HG03045 (cell line): ENCODE data around the gene ISL2.
"Not testable (repeated sequence)": the region's sequence is repeated elsewhere in the genome, so short reads cannot be mapped to it uniquely, and the experiment has no call there.

Experiments
- ATAC-seq: cut with Tn5 transposase; IDR thresholded peaks from one replicate; pipeline ENCODE4 v1.9.1; 2021; ENCODE audit warnings: mild to moderate bottlenecking, moderate library complexity; ENCODE audit not compliant: unreplicated experiment

ISL2 gene

DNA sequence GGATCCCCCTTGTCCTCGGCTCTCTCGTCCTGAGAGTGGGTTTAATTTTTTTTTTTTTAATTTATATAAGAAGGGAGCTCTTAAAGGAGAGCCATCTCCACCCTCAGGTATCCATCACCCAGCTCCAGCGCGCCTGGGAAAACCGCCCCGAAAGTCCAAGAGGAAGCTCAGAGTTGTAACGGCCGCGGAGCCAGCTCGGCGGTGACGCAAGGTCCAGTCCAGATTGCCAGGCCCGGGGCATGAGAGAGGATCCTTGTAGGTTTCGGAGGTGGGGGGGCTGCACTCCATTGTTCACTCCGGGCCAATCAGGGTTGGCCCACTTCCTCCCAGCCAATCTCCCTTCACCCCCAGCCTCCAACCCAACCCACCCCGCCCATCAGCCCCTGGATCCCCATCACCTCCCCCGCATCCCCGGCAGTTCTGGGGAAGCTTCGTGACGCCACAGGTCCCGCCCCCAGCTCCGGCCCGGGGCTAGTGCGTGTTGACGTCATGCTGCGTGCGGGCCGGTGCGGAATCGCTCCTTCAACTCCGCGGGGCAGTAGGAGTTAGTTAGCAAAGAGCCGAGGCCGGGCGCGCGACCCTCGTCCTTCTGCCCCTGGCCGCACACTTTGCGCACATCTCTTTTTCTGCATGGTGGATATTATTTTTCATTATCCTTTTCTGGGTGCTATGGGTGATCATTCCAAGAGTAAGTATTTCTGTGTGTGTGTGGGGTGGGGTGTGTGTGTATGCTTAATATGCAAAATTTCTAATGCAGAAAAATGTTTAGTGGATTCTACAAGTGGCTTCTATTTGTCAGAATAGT lies at the start of gene ISL2:
TSS of gene ISL2 (plus strand) at position 520 of the 805 bp plus-strand sequence. CDS start at position 631, 111 bp downstream.
- ATAC-seq: peak; percentile 51

DNA sequence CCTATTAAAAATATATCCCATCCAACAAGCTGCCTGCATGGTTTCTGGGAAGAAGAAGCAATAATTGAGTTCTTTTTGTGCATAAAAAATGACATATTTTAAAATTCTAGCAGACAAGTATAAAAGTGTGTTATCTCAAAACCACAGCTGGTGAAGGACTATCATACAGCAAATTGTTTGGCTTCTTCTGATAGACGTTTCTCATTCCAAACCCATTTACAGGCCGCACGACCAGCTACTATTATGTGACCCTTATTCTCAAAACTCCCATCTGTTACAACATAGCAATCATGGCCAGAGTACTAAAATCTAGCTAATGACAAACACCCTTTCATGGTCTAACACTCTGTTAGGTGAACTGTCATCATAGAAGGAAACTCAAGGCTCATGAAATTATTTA lies 47.0 kb upstream of the ISL2 start:
- no peak for ATAC-seq

DNA sequence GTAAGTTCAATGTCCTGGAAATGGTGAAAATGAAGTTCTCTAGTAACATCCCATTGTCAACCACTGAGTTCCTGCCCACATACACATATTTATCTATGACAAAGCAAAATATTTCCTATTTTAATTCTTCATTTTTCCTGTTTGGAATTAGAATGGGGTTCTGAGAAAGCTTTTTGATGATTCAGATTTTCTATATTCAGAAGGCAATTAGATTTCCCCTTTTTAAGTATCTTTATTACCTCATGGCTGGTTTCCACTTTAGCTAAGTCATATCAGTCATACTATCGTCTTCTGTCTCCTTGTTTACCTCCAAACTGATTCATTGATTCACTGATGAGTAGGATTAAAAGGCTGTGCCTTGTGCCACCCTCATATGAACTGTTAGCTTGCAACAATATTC lies 43.2 kb upstream of the ISL2 start:
- no peak for ATAC-seq

DNA sequence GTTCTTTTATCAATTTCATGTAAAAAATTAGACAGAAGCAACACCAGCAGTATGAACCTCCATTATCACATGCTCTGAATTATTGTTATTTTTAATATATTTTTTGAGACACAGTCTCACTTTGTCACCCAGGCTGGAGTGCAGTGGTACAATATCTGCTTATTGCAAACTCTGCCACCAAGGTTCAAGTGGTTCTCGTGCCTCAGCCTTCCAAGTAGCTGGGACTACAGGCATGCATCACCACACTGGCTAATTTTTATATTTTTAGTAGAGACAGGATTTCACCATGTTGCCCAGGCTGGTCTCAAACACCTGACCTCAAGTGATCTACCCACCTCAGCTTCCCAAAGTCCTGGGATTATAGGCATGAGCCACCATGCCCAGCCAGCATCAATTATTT lies 42.1 kb upstream of the ISL2 start:
- not testable (repeated sequence) for ATAC-seq

DNA sequence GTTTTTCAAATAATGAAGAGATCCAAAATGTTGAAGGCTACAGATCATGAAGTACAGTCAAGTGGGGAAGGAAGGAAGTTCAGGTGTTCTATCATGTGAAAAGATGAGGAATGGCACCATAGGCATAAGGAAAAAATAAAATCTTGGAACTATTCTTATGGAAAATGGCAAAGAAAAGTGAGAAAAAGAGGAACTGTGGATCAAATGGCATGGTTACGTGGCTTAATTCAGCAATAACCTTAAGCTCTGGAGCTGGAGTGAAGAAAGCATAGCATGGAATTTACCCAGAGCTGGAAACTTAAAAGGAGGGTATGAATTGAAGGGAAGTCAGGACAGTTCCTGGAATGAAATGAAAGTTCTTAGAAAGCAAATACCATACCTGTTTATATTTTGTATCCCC lies 39.7 kb upstream of the ISL2 start:
- no peak for ATAC-seq

DNA sequence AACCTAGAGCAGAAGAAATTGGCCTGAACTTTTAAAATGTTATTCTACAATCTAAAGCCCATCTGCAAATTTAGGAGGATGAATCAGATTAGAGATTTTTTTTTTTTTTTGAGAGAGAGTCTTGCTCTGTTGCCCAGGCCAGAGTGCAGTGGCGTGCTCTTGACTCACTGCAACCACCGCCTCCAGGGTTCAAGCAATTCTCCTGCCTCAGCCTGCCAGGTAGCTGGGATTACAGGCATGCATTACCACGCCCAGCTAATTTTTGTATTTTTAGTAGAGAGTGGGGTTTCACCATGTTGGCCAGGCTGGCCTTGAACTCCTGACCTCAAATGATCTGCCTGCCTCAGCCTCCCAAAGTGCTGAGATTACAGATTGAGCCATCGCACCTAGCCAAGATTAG lies 38.6 kb upstream of the ISL2 start:
- not testable (repeated sequence) for ATAC-seq

DNA sequence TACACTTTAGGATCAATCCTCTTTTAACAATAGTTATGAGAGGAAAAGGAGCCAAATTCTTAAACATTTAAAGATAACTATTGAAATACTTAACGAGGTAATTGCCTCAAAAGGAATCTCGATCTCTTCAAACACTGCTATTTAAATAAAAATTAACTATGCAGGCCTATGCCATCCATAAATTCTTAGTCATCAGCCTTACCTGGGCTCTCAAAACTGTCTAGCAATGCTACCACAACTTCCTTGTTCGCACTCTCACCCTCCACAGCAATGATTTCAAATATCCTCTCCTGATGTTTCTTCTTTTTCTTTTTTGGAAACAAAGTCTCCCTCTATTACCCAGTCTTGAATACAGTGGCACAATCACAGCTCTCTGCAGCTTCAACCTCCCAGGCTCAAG lies 37.6 kb upstream of the ISL2 start:
- ATAC-seq: no peak

DNA sequence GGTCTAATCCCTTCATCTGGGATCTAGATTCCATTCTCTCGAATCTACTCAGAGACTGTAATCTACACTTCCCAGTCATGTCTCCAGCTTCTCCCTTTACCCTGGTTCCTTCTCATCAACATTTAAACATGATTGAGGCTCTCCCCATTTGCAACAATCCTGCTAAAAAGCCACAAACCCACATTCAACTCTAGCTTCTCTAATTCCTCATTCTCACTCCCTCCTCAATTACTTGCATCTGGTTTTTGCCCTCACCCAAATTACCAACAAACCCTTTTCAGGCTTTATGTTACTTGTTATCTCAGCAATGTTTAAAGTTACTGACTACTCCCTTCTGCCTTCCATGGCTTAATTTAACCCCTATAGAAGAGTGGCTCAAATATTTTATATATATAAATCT lies 36.8 kb upstream of the ISL2 start:
- no peak for ATAC-seq

DNA sequence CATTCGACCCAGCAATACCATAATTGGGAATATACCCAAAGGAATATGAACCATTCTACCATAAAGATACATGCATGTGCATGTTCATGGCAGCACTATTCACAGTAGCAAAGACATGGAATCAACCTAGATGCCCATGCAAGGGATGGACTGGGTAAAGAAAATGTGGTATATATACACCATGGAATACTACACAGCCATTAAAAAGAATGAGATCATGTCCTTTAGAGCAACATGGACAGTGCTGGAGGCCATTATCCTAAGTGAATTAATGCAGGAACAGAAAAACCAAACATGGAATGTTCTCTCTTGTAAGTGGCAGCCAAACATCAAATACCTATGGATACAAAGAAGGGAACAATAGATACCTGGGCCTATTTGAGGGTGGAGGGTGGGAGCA lies 32.7 kb upstream of the ISL2 start:
- no peak for ATAC-seq

DNA sequence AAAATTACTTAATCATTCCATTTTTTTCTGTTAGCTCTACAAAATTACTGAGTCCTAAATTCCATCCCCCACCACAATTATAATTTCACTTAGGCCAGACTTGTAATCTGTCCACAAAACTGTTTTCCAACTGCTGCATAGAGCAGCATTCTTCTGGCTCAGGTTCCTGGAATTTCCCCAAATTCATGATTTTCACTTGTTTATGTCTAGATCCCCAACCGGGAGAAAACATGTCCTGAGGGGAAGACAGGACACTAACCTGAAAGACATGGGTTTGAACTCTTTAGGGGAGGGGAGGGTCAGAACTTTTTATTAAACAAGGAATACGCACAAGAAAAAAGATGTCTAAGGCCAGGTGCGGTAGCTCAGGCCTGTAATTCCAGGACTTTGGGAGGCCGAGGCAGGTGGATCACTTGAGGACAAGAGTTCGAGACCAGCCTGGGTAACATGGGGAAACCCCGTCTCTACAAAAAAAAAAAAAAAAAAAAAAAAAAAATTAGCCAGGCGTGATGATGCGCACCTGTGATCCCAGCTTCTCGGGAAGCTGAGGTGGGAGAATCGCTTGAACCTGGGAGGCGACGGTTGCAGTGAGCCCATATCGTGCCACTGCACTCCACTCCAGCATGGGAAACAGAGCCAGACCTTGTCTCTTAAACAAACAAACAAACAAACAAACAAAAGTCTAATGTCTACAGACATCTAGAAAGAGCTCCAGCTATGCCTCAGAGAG lies 26.8 kb upstream of the ISL2 start:
- ATAC-seq: no peak

DNA sequence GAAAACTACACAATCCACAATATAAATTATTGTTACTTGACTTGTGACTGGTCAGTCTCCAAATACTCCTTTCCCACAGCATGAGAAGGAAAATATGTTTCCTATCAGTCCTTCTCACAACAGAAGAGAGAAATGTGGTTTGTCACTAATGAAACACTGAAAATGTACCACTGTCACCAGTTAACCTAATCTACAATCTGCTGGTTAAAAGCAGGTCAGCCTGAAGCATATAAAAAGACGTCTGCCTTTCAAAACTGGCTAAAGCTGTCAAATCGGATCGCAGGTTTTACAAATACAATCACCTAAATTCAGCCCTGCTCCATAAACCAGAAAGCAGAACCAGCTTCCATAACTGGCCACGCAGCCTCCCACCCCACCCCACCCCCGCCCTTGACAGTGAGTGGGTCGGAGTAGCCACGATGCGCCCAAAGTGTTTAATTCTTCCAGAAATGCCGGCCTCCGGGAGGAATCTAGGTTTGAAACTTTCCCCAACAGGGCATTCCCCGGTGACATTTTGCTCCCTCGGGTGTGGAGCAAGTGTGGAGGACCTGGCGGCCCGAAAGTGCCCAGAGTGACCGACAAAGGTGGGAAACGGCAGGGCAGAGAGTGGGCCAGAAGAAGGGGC lies 26.0 kb upstream of the ISL2 start:
- peak; percentile 6 for ATAC-seq

DNA sequence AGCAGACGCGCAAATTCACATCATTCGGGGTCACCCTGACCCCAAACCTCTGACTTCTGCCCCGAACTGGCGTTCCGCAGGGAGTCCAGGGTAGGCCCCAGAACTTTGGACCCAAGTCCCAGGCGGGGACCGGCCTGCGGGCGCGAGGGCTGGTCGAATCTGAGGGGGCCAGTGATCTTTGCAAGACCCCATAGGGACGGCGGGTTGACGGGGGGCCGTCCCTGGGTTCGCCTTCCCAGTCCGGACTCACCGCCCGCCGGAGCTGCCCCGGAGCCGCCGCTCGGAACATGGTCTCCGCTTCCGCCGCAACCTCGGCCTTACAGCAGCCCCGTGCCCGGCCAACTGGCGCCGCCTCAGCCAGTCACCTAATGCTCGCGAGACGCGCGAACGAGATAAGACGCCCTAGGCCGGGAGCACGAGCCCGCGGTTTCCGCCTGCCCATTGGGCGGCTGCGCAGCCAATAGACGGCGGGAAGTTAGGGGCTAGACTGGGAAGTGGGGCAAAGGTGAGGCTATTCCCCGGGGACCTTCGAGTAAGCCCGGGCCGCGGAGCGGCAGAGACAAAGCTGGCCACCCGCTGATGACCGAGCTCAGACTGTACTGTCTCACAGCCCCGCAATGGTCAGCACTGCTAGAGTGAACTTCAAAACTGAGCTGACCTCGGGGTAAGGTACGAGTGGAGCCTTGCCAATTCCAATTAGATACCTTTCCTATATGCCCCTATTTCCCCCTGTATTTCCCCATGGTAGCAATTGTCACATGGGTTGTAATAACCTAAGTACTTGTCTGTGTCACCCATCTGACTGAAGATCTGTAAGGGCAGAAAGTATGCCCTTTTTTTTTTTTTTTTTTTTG lies 25.2 kb upstream of the ISL2 start, which contains the start of gene ETFA:
TSS of gene ETFA (minus strand) at position 370 of the 854 bp plus-strand sequence. CDS start at position 289, 81 bp downstream.
- ATAC-seq: peak; percentile 98

DNA sequence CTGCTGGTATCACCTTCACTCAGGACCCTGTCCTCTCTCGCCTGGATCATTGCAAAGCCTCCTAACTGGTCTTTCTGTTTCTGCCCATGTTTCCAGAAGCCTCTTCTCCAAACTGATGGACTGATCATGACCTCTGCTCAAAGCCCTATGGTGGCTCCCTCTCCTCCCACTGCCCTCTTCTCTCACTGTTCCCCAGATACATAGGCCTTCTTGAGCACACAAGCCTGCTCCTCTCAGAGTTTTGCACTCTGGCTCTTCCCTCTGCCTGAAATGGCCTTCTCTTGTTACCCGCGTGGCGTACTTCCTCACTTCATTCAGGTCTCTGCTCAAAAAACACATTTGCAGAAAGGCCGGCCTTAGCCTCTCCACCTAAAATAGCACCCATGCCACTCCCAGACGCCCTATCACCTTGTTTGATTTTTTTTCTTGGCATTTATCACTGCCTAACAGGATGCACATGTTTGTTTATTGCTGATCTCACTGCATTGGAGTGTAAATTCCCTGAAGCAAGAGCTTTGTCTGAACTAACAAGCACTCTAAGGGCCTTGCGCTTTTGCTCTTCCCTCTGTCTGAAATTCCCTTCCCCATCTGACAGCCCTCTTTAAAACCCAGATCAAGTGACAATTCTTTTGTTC lies 23.9 kb upstream of the ISL2 start:
- ATAC-seq: no peak

DNA sequence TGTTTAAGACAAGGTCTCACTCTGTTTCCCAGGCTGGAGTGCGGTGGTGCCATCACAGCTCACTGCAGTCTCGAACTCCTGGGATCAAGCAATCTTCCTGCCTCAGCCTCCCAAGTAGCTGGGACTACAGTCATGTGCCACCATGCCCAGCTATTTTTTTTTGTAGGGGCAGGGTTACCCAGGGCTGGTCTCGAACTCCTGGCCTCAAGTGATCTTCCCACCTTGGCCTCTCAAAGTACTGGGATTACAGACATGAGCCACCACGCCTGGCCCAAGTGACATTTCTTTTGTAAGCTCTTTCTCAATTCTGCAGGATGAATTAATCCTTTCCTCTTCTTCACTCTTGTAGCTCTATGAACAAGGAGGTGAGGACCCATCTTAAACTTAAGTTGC lies 23.4 kb upstream of the ISL2 start:
- ATAC-seq: not testable (repeated sequence)

DNA sequence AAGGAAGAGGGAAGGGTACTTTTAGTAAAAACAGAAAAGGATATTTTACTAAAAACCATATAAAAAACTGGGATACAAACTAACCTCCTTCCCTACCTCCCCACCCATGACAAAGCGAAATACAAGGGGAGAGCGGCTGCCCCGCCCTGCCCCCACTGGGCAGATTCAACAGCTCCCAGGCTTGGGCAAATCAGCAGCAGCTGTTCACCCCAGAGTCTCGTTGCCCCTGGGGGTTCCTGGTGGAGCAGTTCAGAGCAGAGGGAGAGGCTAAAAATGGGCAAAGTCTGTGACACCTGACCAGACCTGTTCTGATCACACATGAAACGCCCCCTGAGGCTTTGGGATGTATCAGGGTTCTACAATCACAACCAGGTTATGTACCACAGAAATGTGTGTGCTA lies 22.8 kb upstream of the ISL2 start:
- ATAC-seq: no peak

DNA sequence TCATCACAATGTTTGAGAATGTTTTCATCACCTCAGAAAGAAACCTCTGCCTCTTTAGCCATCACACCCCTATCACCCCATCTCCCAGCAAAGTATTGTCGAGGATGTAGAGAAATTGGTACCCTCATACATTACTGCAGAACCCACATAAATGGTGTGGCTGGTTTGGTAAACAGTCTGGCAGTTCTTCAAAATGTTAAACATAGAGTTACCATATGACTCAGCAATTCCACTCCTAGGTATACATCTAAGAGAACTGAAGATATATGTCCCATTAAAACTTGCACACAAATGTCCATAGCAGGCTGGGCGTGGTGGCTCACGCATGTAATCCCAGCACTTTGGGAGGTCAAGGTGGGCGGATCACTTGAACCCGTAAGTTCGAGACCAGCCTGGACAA lies 16.6 kb upstream of the ISL2 start:
- no peak for ATAC-seq

DNA sequence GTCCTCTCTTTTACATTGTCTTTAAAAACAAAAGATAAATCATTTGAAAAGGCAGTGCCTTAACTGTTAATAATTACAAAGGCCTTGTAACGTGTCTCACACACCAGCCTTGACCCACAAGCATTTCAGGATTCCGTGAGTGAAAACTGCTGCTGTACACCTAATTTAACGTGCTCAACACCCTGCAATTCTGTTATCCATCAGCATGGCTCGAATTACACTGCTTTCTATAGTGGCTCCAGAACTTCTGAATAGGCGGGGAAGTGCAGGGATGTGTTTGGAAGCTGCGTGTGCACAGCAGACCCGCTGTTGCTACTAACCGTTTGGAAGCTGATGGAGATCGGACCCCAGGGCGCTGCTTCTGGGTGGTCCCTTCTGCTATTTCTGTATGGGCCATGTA lies 15.4 kb upstream of the ISL2 start:
- ATAC-seq: no peak

DNA sequence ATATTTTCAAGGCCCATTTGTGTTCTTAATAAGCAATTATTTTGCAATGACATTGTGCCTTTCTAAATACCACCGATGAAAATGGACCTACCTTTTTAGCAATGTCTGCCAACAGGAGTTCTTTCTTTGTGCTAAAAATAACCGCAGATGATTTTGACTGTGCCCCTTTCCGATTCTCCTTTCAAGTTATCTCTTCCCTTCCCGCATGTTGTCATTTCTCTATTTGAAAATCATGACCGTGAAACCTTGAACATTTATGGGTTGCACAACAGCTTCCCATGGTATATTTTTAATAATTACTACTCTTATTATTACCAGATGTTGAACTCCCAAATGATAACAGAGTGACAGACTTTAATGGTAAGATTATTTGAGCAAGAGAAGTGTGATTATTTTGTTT lies 15.0 kb upstream of the ISL2 start:
- no peak for ATAC-seq

DNA sequence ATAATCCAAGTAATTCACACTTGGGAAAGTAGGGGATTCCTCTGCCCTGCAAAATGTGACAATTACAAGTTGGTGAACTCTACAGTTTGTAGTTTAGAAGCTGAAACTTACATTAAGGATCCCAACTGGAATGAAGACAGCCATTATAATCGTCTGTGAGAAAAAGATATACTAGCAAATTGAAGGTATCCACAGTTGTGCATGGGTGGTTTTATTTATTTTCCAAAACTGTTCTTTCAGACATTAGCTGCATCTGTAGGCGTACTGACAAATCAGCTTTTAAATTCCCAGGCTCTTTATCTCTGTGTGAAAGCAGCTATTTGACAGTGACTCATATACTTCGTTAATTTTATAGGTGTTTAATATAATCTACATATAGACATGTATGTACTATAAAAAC lies 12.5 kb upstream of the ISL2 start:
- ATAC-seq: no peak

DNA sequence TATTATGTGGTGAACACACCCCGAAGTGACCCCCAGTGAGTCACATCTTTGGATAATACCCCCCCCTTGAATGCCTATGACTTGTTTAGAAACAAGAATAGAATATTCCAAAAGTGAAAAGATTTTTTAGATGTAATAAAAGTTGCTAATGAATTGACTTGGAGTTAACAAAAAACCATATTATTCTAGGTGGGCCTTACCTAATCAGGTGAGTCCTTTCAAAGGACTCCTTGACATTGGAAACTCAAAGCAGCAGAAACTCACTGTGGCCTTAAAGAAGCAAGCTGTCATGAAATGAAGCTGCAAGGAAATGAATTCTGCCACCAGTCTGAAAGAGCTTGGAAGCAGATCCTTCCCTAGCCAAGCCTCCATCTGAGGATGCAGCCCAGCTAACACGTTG lies 10.9 kb upstream of the ISL2 start:
- ATAC-seq: no peak
